Lower lobe of right lung (tissue), 2 donors: ENCODE data around the gene BARD1. TPM values are rescaled to one million over a fixed set of nuclear protein-coding genes. Genes with fewer than 3 reads are reported as not detected.

Source experiments
- ATAC-seq, 2 donors: fragments of 200-7000 bp; cut with Tn5 transposase; one replicate each; pipeline ENCODE4 v1.9.1; 2020 to 2022; ENCODE audit warnings: mild to moderate bottlenecking in 2 of 2, moderate library complexity in 2 of 2
- DNase-seq: peaks from one replicate; pipeline ENCODE4 v3.0.0-alpha.2; 2020
- H3K27ac ChIP-seq: fragments of 200-600 bp; one replicate; pipeline ENCODE4 v1.8.0; 2022
- H3K27me3 ChIP-seq: fragments of 200-600 bp; one replicate; pipeline ENCODE4 v1.8.0; 2022; ENCODE audit warnings: low read depth
- H3K36me3 ChIP-seq: fragments of 200-600 bp; one replicate; pipeline ENCODE4 v1.8.0; 2022; ENCODE audit warnings: mild to moderate bottlenecking
- H3K4me1 ChIP-seq: fragments of 200-600 bp; one replicate; pipeline ENCODE4 v1.8.0; 2022
- H3K4me3 ChIP-seq: fragments of 200-600 bp; one replicate; pipeline ENCODE4 v1.8.0; 2022; ENCODE audit warnings: mild to moderate bottlenecking
- H3K9me3 ChIP-seq: fragments of 200-600 bp; one replicate; pipeline ENCODE4 v1.8.0; 2022
- CTCF ChIP-seq: fragments of 200-600 bp; IDR thresholded peaks from one replicate; pipeline ENCODE4 v1.8.0; 2022; ENCODE audit warnings: antibody characterized with exemption, mild to moderate bottlenecking
- intact Hi-C: fragments of 100-400 bp; cut with DNase I; formaldehyde crosslinking; loops from one replicate; pipeline ENCODE4 v1.11.0; 2022
- total RNA-seq: library from RNA; stranded (reverse); fragmentation: NEBNext Ultra II Directional; extraction: Animal tissue kit (Norgen Biotek cat#: 25700); gene quantifications from one replicate; pipeline ENCODE4 v1.2.1, GENCODE V29; 2021
- donor health status: DM: no; HTN: yes; CAD: no; lungs with severe emphysema.

The BARD1 gene
- total RNA-seq, 1 donor from 2014 or later = 18.5 TPM

GRCh38 chr2:214742119-214742518 is 67.4 kb downstream of the BARD1 start:
- no peak for ATAC-seq
- intact Hi-C loops = no loop called here

GRCh38 chr2:214740867-214741395 is 68.6 kb downstream of the BARD1 start:
- no peak overlapping the region for H3K4me3 ChIP-seq
- no peak for TF ChIP-seq CTCF
- peaks cover 17% of the 10 kb centered on the region for H3K36me3 ChIP-seq
- H3K4me1 ChIP-seq = no peaks in the 10 kb centered on the region
- no peaks in the 10 kb centered on the region for H3K27me3 ChIP-seq
- ATAC-seq = no peak
- no peak overlapping the region for H3K27ac ChIP-seq
- DNase-seq = no peak
- intact Hi-C loops = no loop called here
- H3K9me3 ChIP-seq = no peaks in the 10 kb centered on the region

More at GRCh38 chr2:214742119-214742518, 67.4 kb downstream of the BARD1 start:
- DNase-seq = no peak
- Histone ChIP-seq H3K27ac (no peak overlapping the region), H3K4me3 (no peak overlapping the region), H3K27me3 (no peaks in the 10 kb centered on the region), H3K36me3 (peaks cover 17% of the 10 kb centered on the region), H3K4me1 (no peaks in the 10 kb centered on the region), H3K9me3 (no peaks in the 10 kb centered on the region)
- TF ChIP-seq CTCF = no peak

GRCh38 chr2:214737188-214737587 is 72.3 kb downstream of the BARD1 start:
- DNase-seq (no peak), ATAC-seq (no peak)
- no peaks in the 10 kb centered on the region for H3K27me3 ChIP-seq
- no peaks in the 10 kb centered on the region for H3K4me1 ChIP-seq
- intact Hi-C loops = no loop called here
- H3K36me3 ChIP-seq = no peaks in the 10 kb centered on the region
- no peak overlapping the region for H3K4me3 ChIP-seq
- no peaks in the 10 kb centered on the region for H3K9me3 ChIP-seq
- no peak for TF ChIP-seq CTCF
- H3K27ac ChIP-seq = no peak overlapping the region

GRCh38 chr2:214730800-214731407 is 78.6 kb downstream of the BARD1 start:
- TF ChIP-seq CTCF = no peak
- Histone ChIP-seq H3K27ac (no peak overlapping the region), H3K27me3 (no peaks in the 10 kb centered on the region), H3K9me3 (no peaks in the 10 kb centered on the region), H3K4me1 (no peaks in the 10 kb centered on the region), H3K36me3 (peaks cover 24% of the 10 kb centered on the region), H3K4me3 (no peak overlapping the region)
- ATAC-seq (peak in 1 of 2 donors; percentile 64), DNase-seq (no peak)
- intact Hi-C loops = no loop called here

- Histone ChIP-seq H3K4me1 (no peaks in the 10 kb centered on the region), H3K27ac (no peak overlapping the region), H3K36me3 (peaks cover 24% of the 10 kb centered on the region), H3K27me3 (no peaks in the 10 kb centered on the region), H3K4me3 (no peak overlapping the region), H3K9me3 (no peaks in the 10 kb centered on the region)
- intact Hi-C loops = no loop called here
- TF ChIP-seq CTCF = no peak
- DNase-seq (no peak), ATAC-seq (no peak)
Measured at GRCh38 chr2:214730248-214730647, 79.2 kb downstream of the BARD1 start.
